HepG2 (cell line): ENCODE data around the gene LAMTOR1. TPM values are rescaled to one million over a fixed set of nuclear protein-coding genes. Genes with fewer than 3 reads are reported as not detected.

ENCODE experiments used
- FOXM1 ChIP-seq: sonication (generic); formaldehyde crosslinking; IDR thresholded peaks from 2 replicates; pipeline ENCODE4 v1.5.0; 2020; ENCODE audit warnings: missing genetic modification reagents
- KLF12 ChIP-seq: sonication (generic); formaldehyde crosslinking; IDR thresholded peaks from 2 replicates; pipeline ENCODE4 v1.4.0; 2020; ENCODE audit warnings: missing genetic modification reagents, borderline replicate concordance
- RFX3 ChIP-seq: IDR thresholded peaks from 2 replicates; pipeline ENCODE4 v1.6.1; 2016; ENCODE audit warnings: missing biosample characterization, missing genetic modification reagents
- ZC3H13 ChIP-seq: sonication (generic); formaldehyde crosslinking; IDR thresholded peaks from 2 replicates; pipeline ENCODE4 v1.8.1; 2023; ENCODE audit warnings: mild to moderate bottlenecking, missing genetic modification reagents, moderate library complexity
- polyA plus RNA-seq, 8 experiments: library from polyadenylated mRNA; depleted of rRNA in 3 of 8; stranded (reverse) in 7 of 8; unstranded in 1 of 8; fragments of >200 nt; fragmentation: Illumina TruSeq in 4 of 8; extraction: Trizol in 4 of 8; gene quantifications; 2 replicates each; pipeline versions ENCODE4 v1.2.1 to v1.2.3, GENCODE V29; 2011 to 2016; ENCODE audit warnings: low read depth in 4 of 8, missing spikeins in 1 of 8, mixed read lengths in 1 of 8; ENCODE audit not compliant: insufficient read depth in 1 of 8
- total RNA-seq, 5 experiments: library from RNA; depleted of rRNA; stranded (reverse); fragments of >200 nt; fragmentation: Illumina TruSeq; extraction: Trizol; gene quantifications; 2 replicates each; pipeline ENCODE4 v1.2.3, GENCODE V29; 2016; ENCODE audit warnings: low read depth in 1 of 5
- TF ChIP-seq, protein P1 (sequence below): sonication (generic); formaldehyde crosslinking; IDR thresholded peaks from 2 replicates; pipeline ENCODE4 v1.5.1; 2020; ENCODE audit warnings: mild to moderate bottlenecking, missing genetic modification reagents, borderline replicate concordance
- TF ChIP-seq, protein P2 (sequence below): sonication (generic); formaldehyde crosslinking; IDR thresholded peaks from 2 replicates; pipeline ENCODE4 v1.4.0; 2020; ENCODE audit warnings: mild to moderate bottlenecking, missing genetic modification reagents
- TF ChIP-seq, protein P3 (sequence below): sonication (generic); formaldehyde crosslinking; IDR thresholded peaks from 2 replicates; pipeline ENCODE4 v1.4.0; 2020; ENCODE audit warnings: low read depth, missing genetic modification reagents
- TF ChIP-seq, protein P4 (sequence below): IDR thresholded peaks from 2 replicates; pipeline ENCODE4 v1.6.1; 2012; ENCODE audit warnings: inconsistent platforms
- TF ChIP-seq, protein P5 (sequence below): sonication (generic); formaldehyde crosslinking; IDR thresholded peaks from 2 replicates; pipeline ENCODE4 v1.8.0; 2022; ENCODE audit warnings: mild to moderate bottlenecking, missing genetic modification reagents, moderate library complexity
- TF ChIP-seq, protein P6 (sequence below): sonication (generic); formaldehyde crosslinking; IDR thresholded peaks from 2 replicates; pipeline ENCODE4 v1.4.0; 2020; ENCODE audit warnings: low read depth, mild to moderate bottlenecking, missing genetic modification reagents
- TF ChIP-seq, protein P7 (sequence below): sonication (generic); formaldehyde crosslinking; IDR thresholded peaks from 2 replicates; pipeline ENCODE4 v1.5.0; 2020; ENCODE audit warnings: mild to moderate bottlenecking, missing genetic modification reagents

LAMTOR1 gene
- total and polyA plus RNA-seq, 2 of the 13 experiments (the other 11 are each of a cell fraction or from before 2014, with no cell fraction given) = 60.4 to 66.0 TPM

DNA sequence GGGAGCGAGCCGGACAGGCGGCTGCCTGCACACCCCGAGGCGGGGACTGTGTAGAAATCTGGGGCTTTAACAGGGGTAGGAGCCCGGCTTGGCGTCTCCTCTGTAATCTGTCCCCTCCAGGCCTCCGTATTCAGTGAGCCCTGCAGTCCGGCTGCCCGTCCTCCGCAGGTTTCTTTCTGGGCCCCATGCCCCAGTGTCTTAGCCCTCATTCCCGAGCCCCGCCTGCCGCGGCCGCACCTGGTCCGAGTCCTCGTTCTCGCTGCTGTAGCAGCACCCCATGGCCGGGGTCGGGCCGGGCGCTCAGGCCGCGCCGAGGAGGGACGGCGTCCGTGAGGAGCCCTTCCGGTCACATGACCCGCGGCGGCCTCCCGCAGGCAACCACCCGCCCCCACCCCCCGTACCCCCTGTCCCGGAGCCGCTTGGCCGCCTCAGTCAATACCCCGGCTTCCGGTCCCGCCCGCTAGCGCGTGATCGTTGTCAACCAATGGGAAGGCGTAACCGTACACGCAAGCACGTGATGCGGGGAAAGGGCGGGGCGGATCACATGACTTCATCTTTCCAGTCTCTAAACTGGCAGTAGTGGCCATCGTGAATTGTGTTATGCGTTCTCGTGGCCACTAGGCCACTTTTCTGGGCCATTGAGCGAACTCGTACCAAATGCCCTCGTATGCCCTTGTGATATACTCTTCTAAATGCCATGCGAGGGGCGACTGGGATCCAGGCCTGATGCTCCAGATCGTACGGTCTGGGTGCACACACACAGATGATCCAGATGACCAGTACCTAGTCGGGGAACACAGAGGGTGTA, at the start of gene LAMTOR1 (continued):
- TF ChIP-seq, protein P1, sequence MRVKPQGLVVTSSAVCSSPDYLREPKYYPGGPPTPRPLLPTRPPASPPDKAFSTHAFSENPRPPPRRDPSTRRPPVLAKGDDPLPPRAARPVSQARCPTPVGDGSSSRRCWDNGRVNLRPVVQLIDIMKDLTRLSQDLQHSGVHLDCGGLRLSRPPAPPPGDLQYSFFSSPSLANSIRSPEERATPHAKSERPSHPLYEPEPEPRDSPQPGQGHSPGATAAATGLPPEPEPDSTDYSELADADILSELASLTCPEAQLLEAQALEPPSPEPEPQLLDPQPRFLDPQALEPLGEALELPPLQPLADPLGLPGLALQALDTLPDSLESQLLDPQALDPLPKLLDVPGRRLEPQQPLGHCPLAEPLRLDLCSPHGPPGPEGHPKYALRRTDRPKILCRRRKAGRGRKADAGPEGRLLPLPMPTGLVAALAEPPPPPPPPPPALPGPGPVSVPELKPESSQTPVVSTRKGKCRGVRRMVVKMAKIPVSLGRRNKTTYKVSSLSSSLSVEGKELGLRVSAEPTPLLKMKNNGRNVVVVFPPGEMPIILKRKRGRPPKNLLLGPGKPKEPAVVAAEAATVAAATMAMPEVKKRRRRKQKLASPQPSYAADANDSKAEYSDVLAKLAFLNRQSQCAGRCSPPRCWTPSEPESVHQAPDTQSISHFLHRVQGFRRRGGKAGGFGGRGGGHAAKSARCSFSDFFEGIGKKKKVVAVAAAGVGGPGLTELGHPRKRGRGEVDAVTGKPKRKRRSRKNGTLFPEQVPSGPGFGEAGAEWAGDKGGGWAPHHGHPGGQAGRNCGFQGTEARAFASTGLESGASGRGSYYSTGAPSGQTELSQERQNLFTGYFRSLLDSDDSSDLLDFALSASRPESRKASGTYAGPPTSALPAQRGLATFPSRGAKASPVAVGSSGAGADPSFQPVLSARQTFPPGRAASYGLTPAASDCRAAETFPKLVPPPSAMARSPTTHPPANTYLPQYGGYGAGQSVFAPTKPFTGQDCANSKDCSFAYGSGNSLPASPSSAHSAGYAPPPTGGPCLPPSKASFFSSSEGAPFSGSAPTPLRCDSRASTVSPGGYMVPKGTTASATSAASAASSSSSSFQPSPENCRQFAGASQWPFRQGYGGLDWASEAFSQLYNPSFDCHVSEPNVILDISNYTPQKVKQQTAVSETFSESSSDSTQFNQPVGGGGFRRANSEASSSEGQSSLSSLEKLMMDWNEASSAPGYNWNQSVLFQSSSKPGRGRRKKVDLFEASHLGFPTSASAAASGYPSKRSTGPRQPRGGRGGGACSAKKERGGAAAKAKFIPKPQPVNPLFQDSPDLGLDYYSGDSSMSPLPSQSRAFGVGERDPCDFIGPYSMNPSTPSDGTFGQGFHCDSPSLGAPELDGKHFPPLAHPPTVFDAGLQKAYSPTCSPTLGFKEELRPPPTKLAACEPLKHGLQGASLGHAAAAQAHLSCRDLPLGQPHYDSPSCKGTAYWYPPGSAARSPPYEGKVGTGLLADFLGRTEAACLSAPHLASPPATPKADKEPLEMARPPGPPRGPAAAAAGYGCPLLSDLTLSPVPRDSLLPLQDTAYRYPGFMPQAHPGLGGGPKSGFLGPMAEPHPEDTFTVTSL (CRISPR knock-in tag) = 0 out of 2 replicates have a peak, but pooled peaks have one; percentile 21
- peak; percentile 72; the same call in 1 of the 2 replicates for TF ChIP-seq KLF12 (CRISPR knock-in tag)
- TF ChIP-seq ZC3H13 (CRISPR knock-in tag) = no peak
- TF ChIP-seq, protein P2, sequence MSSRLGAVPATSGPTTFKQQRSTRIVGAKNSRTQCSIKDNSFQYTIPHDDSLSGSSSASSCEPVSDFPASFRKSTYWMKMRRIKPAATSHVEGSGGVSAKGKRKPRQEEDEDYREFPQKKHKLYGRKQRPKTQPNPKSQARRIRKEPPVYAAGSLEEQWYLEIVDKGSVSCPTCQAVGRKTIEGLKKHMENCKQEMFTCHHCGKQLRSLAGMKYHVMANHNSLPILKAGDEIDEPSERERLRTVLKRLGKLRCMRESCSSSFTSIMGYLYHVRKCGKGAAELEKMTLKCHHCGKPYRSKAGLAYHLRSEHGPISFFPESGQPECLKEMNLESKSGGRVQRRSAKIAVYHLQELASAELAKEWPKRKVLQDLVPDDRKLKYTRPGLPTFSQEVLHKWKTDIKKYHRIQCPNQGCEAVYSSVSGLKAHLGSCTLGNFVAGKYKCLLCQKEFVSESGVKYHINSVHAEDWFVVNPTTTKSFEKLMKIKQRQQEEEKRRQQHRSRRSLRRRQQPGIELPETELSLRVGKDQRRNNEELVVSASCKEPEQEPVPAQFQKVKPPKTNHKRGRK (CRISPR knock-in tag) = no peak
- TF ChIP-seq, protein P3, sequence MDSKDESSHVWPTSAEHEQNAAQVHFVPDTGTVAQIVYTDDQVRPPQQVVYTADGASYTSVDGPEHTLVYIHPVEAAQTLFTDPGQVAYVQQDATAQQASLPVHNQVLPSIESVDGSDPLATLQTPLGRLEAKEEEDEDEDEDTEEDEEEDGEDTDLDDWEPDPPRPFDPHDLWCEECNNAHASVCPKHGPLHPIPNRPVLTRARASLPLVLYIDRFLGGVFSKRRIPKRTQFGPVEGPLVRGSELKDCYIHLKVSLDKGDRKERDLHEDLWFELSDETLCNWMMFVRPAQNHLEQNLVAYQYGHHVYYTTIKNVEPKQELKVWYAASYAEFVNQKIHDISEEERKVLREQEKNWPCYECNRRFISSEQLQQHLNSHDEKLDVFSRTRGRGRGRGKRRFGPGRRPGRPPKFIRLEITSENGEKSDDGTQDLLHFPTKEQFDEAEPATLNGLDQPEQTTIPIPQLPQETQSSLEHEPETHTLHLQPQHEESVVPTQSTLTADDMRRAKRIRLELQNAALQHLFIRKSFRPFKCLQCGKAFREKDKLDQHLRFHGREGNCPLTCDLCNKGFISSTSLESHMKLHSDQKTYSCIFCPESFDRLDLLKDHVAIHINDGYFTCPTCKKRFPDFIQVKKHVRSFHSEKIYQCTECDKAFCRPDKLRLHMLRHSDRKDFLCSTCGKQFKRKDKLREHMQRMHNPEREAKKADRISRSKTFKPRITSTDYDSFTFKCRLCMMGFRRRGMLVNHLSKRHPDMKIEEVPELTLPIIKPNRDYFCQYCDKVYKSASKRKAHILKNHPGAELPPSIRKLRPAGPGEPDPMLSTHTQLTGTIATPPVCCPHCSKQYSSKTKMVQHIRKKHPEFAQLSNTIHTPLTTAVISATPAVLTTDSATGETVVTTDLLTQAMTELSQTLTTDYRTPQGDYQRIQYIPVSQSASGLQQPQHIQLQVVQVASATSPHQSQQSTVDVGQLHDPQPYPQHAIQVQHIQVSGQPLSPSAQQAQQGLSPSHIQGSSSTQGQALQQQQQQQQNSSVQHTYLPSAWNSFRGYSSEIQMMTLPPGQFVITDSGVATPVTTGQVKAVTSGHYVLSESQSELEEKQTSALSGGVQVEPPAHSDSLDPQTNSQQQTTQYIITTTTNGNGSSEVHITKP = 0 out of 2 replicates have a peak, but pooled peaks have one; percentile 18
- TF ChIP-seq, protein P4, sequence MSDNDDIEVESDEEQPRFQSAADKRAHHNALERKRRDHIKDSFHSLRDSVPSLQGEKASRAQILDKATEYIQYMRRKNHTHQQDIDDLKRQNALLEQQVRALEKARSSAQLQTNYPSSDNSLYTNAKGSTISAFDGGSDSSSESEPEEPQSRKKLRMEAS = peak; percentile 85
- TF ChIP-seq, protein P5, sequence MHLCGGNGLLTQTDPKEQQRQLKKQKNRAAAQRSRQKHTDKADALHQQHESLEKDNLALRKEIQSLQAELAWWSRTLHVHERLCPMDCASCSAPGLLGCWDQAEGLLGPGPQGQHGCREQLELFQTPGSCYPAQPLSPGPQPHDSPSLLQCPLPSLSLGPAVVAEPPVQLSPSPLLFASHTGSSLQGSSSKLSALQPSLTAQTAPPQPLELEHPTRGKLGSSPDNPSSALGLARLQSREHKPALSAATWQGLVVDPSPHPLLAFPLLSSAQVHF (CRISPR knock-in tag) = no peak; the same call in 1 of the 2 replicates
- no peak for TF ChIP-seq FOXM1 (CRISPR knock-in tag)
- TF ChIP-seq RFX3 = no peak
- TF ChIP-seq, protein P6, sequence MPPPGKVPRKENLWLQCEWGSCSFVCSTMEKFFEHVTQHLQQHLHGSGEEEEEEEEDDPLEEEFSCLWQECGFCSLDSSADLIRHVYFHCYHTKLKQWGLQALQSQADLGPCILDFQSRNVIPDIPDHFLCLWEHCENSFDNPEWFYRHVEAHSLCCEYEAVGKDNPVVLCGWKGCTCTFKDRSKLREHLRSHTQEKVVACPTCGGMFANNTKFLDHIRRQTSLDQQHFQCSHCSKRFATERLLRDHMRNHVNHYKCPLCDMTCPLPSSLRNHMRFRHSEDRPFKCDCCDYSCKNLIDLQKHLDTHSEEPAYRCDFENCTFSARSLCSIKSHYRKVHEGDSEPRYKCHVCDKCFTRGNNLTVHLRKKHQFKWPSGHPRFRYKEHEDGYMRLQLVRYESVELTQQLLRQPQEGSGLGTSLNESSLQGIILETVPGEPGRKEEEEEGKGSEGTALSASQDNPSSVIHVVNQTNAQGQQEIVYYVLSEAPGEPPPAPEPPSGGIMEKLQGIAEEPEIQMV (CRISPR knock-in tag) = no peak
- TF ChIP-seq, protein P7, sequence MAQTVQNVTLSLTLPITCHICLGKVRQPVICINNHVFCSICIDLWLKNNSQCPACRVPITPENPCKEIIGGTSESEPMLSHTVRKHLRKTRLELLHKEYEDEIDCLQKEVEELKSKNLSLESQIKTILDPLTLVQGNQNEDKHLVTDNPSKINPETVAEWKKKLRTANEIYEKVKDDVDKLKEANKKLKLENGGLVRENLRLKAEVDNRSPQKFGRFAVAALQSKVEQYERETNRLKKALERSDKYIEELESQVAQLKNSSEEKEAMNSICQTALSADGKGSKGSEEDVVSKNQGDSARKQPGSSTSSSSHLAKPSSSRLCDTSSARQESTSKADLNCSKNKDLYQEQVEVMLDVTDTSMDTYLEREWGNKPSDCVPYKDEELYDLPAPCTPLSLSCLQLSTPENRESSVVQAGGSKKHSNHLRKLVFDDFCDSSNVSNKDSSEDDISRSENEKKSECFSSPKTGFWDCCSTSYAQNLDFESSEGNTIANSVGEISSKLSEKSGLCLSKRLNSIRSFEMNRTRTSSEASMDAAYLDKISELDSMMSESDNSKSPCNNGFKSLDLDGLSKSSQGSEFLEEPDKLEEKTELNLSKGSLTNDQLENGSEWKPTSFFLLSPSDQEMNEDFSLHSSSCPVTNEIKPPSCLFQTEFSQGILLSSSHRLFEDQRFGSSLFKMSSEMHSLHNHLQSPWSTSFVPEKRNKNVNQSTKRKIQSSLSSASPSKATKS (CRISPR knock-in tag) = no peak
